Neural cell (in vitro differentiated cells): ENCODE data around the gene GRHL1. TPM values are rescaled to one million over a fixed set of nuclear protein-coding genes. Genes with fewer than 3 reads are reported as not detected.

Source experiments
- H2AFZ ChIP-seq: fragments of 200-600, 300-800 bp; sonication (generic), shearing (Covaris generic); 2 replicates; pipeline ENCODE4 v1.6.0; 2014; ENCODE audit warnings: low read depth, mild to moderate bottlenecking, antibody characterized with exemption, low read length, moderate library complexity
- H3F3A ChIP-seq: fragments of 200-600 bp; shearing (Covaris generic); 2 replicates; pipeline ENCODE4 v1.6.1; 2016; ENCODE audit warnings: mild to moderate bottlenecking, moderate library complexity, mixed read lengths, antibody characterized with exemption, low read length; ENCODE audit not compliant: insufficient read depth, poor library complexity, severe bottlenecking
- H3K27ac ChIP-seq: fragments of 200-600, 300-800 bp; sonication (generic), shearing (Covaris generic); 2 replicates; pipeline ENCODE4 v1.5.1; 2014; ENCODE audit warnings: mild to moderate bottlenecking, low read length, moderate library complexity
- H3K27me3 ChIP-seq: fragments of 300-800, 200-600 bp; sonication (generic), shearing (Covaris generic); 2 replicates; pipeline ENCODE4 v1.6.0; 2014; ENCODE audit warnings: mild to moderate bottlenecking, low read depth, low read length, moderate library complexity; ENCODE audit not compliant: insufficient read depth
- H3K36me3 ChIP-seq: fragments of 300-800, 200-600 bp; sonication (generic), shearing (Covaris generic); 2 replicates; pipeline ENCODE4 v1.5.1; 2014; ENCODE audit warnings: mild to moderate bottlenecking, antibody characterized with exemption, low read length, moderate library complexity; ENCODE audit not compliant: insufficient read depth
- H3K4me2 ChIP-seq: fragments of 300-800, 200-600 bp; sonication (generic), shearing (Covaris generic); 2 replicates; pipeline ENCODE4 v1.6.0; 2014; ENCODE audit warnings: mild to moderate bottlenecking, low read length
- H3K4me3 ChIP-seq: fragments of 300-800, 200-600 bp; sonication (generic), shearing (Covaris generic); 2 replicates; pipeline ENCODE4 v1.5.1; 2014; ENCODE audit warnings: mild to moderate bottlenecking, low read length, moderate library complexity
- H3K79me2 ChIP-seq: fragments of 200-600 bp; shearing (Covaris generic); replicated peaks from 2 replicates; pipeline ENCODE4 v1.6.0; 2014; ENCODE audit warnings: mild to moderate bottlenecking, low read length, moderate library complexity; ENCODE audit not compliant: insufficient read depth
- H3K9ac ChIP-seq: fragments of 300-800, 200-600 bp; sonication (generic), shearing (Covaris generic); 2 replicates; pipeline ENCODE4 v1.6.1; 2016; ENCODE audit warnings: mild to moderate bottlenecking, low read length, mixed read lengths
- H3K9me2 ChIP-seq: fragments of 200-600 bp; shearing (Covaris generic); 2 replicates; pipeline ENCODE4 v1.6.1; 2016; ENCODE audit warnings: mild to moderate bottlenecking, low read length, mixed read lengths; ENCODE audit not compliant: insufficient read depth
- H3K9me3 ChIP-seq: fragments of 200-600, 300-800 bp; sonication (generic), shearing (Covaris generic); 2 replicates; pipeline ENCODE4 v1.6.1; 2016; ENCODE audit warnings: mild to moderate bottlenecking, mixed run types, low read length, moderate library complexity, mixed read lengths
- H4K20me1 ChIP-seq: fragments of 200-600 bp; shearing (Covaris generic); 2 replicates; pipeline ENCODE4 v1.6.1; 2016; ENCODE audit warnings: mild to moderate bottlenecking, mixed run types; ENCODE audit not compliant: insufficient read depth
- CTCF ChIP-seq: fragments of 450-650 bp; IDR thresholded peaks from 2 replicates; pipeline ENCODE4 v1.5.1; 2014; ENCODE audit warnings: antibody characterized with exemption, mild to moderate bottlenecking, moderate library complexity; ENCODE audit not compliant: poor library complexity, severe bottlenecking
- EP300 ChIP-seq: fragments of 450-650 bp; conservative IDR thresholded peaks from 2 replicates; pipeline ENCODE4 v1.6.1; 2014; ENCODE audit warnings: antibody characterized with exemption, mild to moderate bottlenecking, moderate library complexity; ENCODE audit not compliant: poor library complexity, severe bottlenecking
- EZH2 ChIP-seq: fragments of 200-600, 300-800 bp; shearing (Covaris generic), sonication (generic); IDR thresholded peaks from 2 replicates; pipeline ENCODE4 v1.6.1; 2014; ENCODE audit warnings: antibody characterized with exemption, low read length, borderline replicate concordance, mild to moderate bottlenecking; ENCODE audit not compliant: insufficient read depth, poor library complexity, severe bottlenecking
- MXI1 ChIP-seq: fragments of 450-650 bp; conservative IDR thresholded peaks from 2 replicates; pipeline ENCODE4 v1.6.1; 2014; ENCODE audit warnings: antibody characterized with exemption, mild to moderate bottlenecking; ENCODE audit not compliant: poor library complexity, severe bottlenecking
- POLR2AphosphoS5 ChIP-seq: IDR thresholded peaks from 2 replicates; pipeline ENCODE4 v1.6.1; 2012
- RAD21 ChIP-seq: fragments of 450-650 bp; conservative IDR thresholded peaks from 2 replicates; pipeline ENCODE4 v1.6.1; 2014; ENCODE audit warnings: antibody characterized with exemption, mild to moderate bottlenecking, moderate library complexity
- REST ChIP-seq: IDR thresholded peaks from 2 replicates; pipeline ENCODE4 v1.6.1; 2012; ENCODE audit warnings: borderline replicate concordance
- SMC3 ChIP-seq: fragments of 450-650 bp; conservative IDR thresholded peaks from 2 replicates; pipeline ENCODE4 v1.6.1; 2014; ENCODE audit warnings: antibody characterized with exemption, mild to moderate bottlenecking, moderate library complexity; ENCODE audit not compliant: poor library complexity
- TAF1 ChIP-seq: IDR thresholded peaks from 2 replicates; pipeline ENCODE4 v1.6.1; 2012; ENCODE audit warnings: low read depth
- polyA plus RNA-seq: library from polyadenylated mRNA; depleted of rRNA; stranded (reverse); fragments of >200 nt; gene quantifications from 2 replicates; pipeline ENCODE4 v1.2.3, GENCODE V29; 2014

GRHL1 gene
- polyA plus RNA-seq, 1 donor from 2014 or later: 26.3 TPM

- no peaks in the 10 kb centered on the region for H3K36me3 ChIP-seq
- H4K20me1 ChIP-seq: no peaks in the 10 kb centered on the region
- TF ChIP-seq TAF1 (no peak), SMC3 (no peak), RAD21 (no peak), EZH2 (no peak), MXI1 (no peak), POLR2AphosphoS5 (no peak)
- no peak overlapping the region for H3K9ac ChIP-seq
- H3K9me3 ChIP-seq: no peaks in the 10 kb centered on the region
- no peaks in the 10 kb centered on the region for H3F3A ChIP-seq
- H2AFZ ChIP-seq: no peak overlapping the region
- H3K4me3 ChIP-seq: no peak overlapping the region
- H3K27ac ChIP-seq: no peak overlapping the region
- H3K9me2 ChIP-seq: no peaks in the 10 kb centered on the region
- H3K4me2 ChIP-seq: no peak overlapping the region
- no peaks in the 10 kb centered on the region for H3K79me2 ChIP-seq
- no peaks in the 10 kb centered on the region for H3K27me3 ChIP-seq
Observed at GRCh38 chr2:10007921-10008808, 56.7 kb downstream of the GRHL1 start.

GRCh38 chr2:10008809-10009176 is 57.3 kb downstream of the GRHL1 start:
- Histone ChIP-seq H3F3A (no peaks in the 10 kb centered on the region), H3K36me3 (no peaks in the 10 kb centered on the region), H3K9me2 (no peaks in the 10 kb centered on the region), H3K4me2 (no peak overlapping the region), H3K79me2 (no peaks in the 10 kb centered on the region), H2AFZ (no peak overlapping the region), H3K27ac (no peak overlapping the region), H3K9ac (no peak overlapping the region), H4K20me1 (no peaks in the 10 kb centered on the region), H3K9me3 (no peaks in the 10 kb centered on the region), H3K4me3 (no peak overlapping the region), H3K27me3 (no peaks in the 10 kb centered on the region)
- TF ChIP-seq EP300: no peak

GRCh38 chr2:10009271-10009810 is 57.8 kb downstream of the GRHL1 start:
- Histone ChIP-seq H3K27ac (no peak overlapping the region), H3K4me2 (no peak overlapping the region), H4K20me1 (no peaks in the 10 kb centered on the region), H3K9ac (no peak overlapping the region), H2AFZ (no peak overlapping the region), H3K36me3 (no peaks in the 10 kb centered on the region), H3K4me3 (no peak overlapping the region), H3K9me2 (no peaks in the 10 kb centered on the region), H3F3A (no peaks in the 10 kb centered on the region), H3K9me3 (no peaks in the 10 kb centered on the region), H3K79me2 (no peaks in the 10 kb centered on the region), H3K27me3 (no peaks in the 10 kb centered on the region)
- no peak for TF ChIP-seq SMC3
- TF ChIP-seq MXI1: no peak
- no peak for TF ChIP-seq EP300
- no peak for TF ChIP-seq REST
- no peak for TF ChIP-seq RAD21
- no peak for TF ChIP-seq CTCF
- TF ChIP-seq EZH2: no peak
